HepG2 (cell line): ENCODE measurements around the gene SLC6A8. TPM values are rescaled to one million over a fixed set of nuclear protein-coding genes. Genes with fewer than 3 reads are reported as not detected.
A peak's percentile ranks its signal among the peaks of the same experiment; 100 is the strongest.

Experiments used
- ATAC-seq: fragments of 200-7000 bp; cut with Tn5 transposase; 3 replicates; pipeline ENCODE4 v1.9.1; 2020; ENCODE audit warnings: mild to moderate bottlenecking, moderate library complexity
- BruUV-seq: library from RNA; stranded (reverse); fragments of 400-500 nt; replicated peaks from 2 replicates; lab custom pipeline; 2021; lab: Mats Ljungman, UMichigan
- CTCF ChIA-PET: fragments of 300-600 bp; formaldehyde crosslinking; extraction: SDS; loops from one replicate; lab custom pipeline; 2021; ENCODE audit warnings: low total read pairs, inconsistent platforms, low intra/inter-chr PET ratio; lab: Yijun Ruan, JAX
- POLR2A ChIA-PET: fragments of 350-600 bp; sonication (Branson Sonifier 250); formaldehyde crosslinking; loops from one replicate; lab custom pipeline; 2020; ENCODE audit warnings: antibody characterized with exemption, inconsistent platforms; lab: Yijun Ruan, JAX
- DNase-seq: peaks from one replicate; pipeline ENCODE4 v3.0.0-alpha.2; 2015; ENCODE audit warnings: low spot score
- FAIRE-seq: peaks from 3 replicates; lab custom pipeline; 2011; peaks lifted over from hg19 to GRCh38; lab: Jason Lieb, UNC
- H2AFZ ChIP-seq: one replicate; pipeline ENCODE4 v1.6.1; 2011; ENCODE audit warnings: low read length, inconsistent platforms
- H3K27ac ChIP-seq: fragments of 300-600 bp; 3 replicates; pipeline ENCODE4 v1.8.0; 2011; ENCODE audit warnings: mixed run types, mild to moderate bottlenecking, mixed read lengths, low read length, inconsistent platforms; ENCODE audit not compliant: insufficient read depth; ENCODE audit errors: extremely low read length
- H3K27me3 ChIP-seq, 2 experiments: fragments of 200-600 bp in 1 of 2; 2 replicates in 1 of 2; 3 replicates in 1 of 2; pipeline versions ENCODE4 v1.6.0 to v1.8.0; 2011; ENCODE audit warnings: low read length in 2 of 2, mild to moderate bottlenecking in 2 of 2, moderate library complexity in 2 of 2, inconsistent platforms in 1 of 2; ENCODE audit not compliant: insufficient read depth in 2 of 2, control insufficient read depth in 1 of 2
- H3K36me3 ChIP-seq, 2 experiments: fragments of 200-600 bp in 1 of 2; replicated peaks in 1 of 2; 2 replicates in 1 of 2; 3 replicates in 1 of 2; pipeline versions ENCODE4 v1.5.1 to v1.8.0; 2011; ENCODE audit warnings: low read length in 2 of 2, inconsistent platforms in 1 of 2; ENCODE audit not compliant: insufficient read depth in 2 of 2, control insufficient read depth in 1 of 2
- H3K4me1 ChIP-seq: 2 replicates; pipeline ENCODE4 v1.5.1; 2012; ENCODE audit warnings: low read length, inconsistent platforms; ENCODE audit not compliant: insufficient read depth
- H3K4me2 ChIP-seq: 2 replicates; pipeline ENCODE4 v1.6.0; 2011; ENCODE audit warnings: low read depth, low read length, inconsistent platforms
- H3K4me3 ChIP-seq, 3 experiments: fragments of 200-600 bp in 1 of 3; sonication (generic), shearing (Covaris generic) in 1 of 3; replicated peaks in 1 of 3; 2 replicates each; pipeline ENCODE4 v1.5.1; 2011 to 2016; ENCODE audit warnings: low read length in 3 of 3, inconsistent platforms in 2 of 3, low read depth in 2 of 3, mild to moderate bottlenecking in 2 of 3, control low read depth in 1 of 3, mixed read lengths in 1 of 3; ENCODE audit not compliant: insufficient read depth in 1 of 3
- H3K79me2 ChIP-seq: one replicate; pipeline ENCODE4 v1.6.1; 2011; ENCODE audit warnings: low read length, inconsistent platforms; ENCODE audit not compliant: insufficient read depth
- H3K9ac ChIP-seq: 2 replicates; pipeline ENCODE4 v1.6.0; 2011; ENCODE audit warnings: mild to moderate bottlenecking, low read depth, low read length, inconsistent platforms; ENCODE audit not compliant: insufficient read depth
- H3K9me3 ChIP-seq: 2 replicates; pipeline ENCODE4 v1.5.1; 2012; ENCODE audit warnings: mild to moderate bottlenecking, low read length
- H4K20me1 ChIP-seq: 2 replicates; pipeline ENCODE4 v1.6.0; 2011; ENCODE audit warnings: inconsistent platforms, mild to moderate bottlenecking, low read length, moderate library complexity; ENCODE audit not compliant: insufficient read depth
- EEA1 ChIP-seq: sonication (generic); formaldehyde crosslinking; IDR thresholded peaks from 2 replicates; pipeline ENCODE4 v1.5.1; 2020; ENCODE audit warnings: mild to moderate bottlenecking, missing genetic modification reagents, borderline replicate concordance
- FOXO1 ChIP-seq: sonication (generic); formaldehyde crosslinking; IDR thresholded peaks from 2 replicates; pipeline ENCODE4 v1.4.0; 2020; ENCODE audit warnings: missing genetic modification reagents
- HOXA3 ChIP-seq: sonication (generic); formaldehyde crosslinking; IDR thresholded peaks from 2 replicates; pipeline ENCODE4 v1.5.0; 2020; ENCODE audit warnings: missing genetic modification reagents
- SNAPC5 ChIP-seq: sonication (generic); formaldehyde crosslinking; IDR thresholded peaks from 2 replicates; pipeline ENCODE4 v1.8.1; 2023; ENCODE audit warnings: mild to moderate bottlenecking, missing genetic modification reagents, borderline replicate concordance
- ZBTB33 ChIP-seq: sonication (generic); formaldehyde crosslinking; IDR thresholded peaks from 2 replicates; pipeline ENCODE4 v1.4.0; 2020; ENCODE audit warnings: missing genetic modification reagents
- ZSCAN25 ChIP-seq: sonication (generic); formaldehyde crosslinking; IDR thresholded peaks from 2 replicates; pipeline ENCODE4 v1.8.0; 2022; ENCODE audit warnings: mild to moderate bottlenecking, missing genetic modification reagents
- WGBS: methylation state at CpG from one replicate; pipeline ENCODE4 v1.1.6; 2017; ENCODE audit warnings: low lambda C conversion rate; 5-methylcytosine and 5-hydroxymethylcytosine counted together
- in situ Hi-C: cut with HindIII; loops from 2 replicates; pipeline ENCODE4 v1.10.0; 2017; ENCODE audit warnings: low pct_unique_long_range_greater_than_20kb; ENCODE audit not compliant: extremely low pct_ligation_motif_present
- intact Hi-C: fragments of 100-400 bp; cut with micrococcal nuclease; formaldehyde crosslinking; loops from one replicate; pipeline ENCODE4 v1.10.0; 2022; ENCODE audit not compliant: unreplicated experiment
- polyA plus RNA-seq, 8 experiments: library from polyadenylated mRNA; depleted of rRNA in 3 of 8; stranded (reverse) in 7 of 8; unstranded in 1 of 8; fragments of >200 nt; fragmentation: Illumina TruSeq in 4 of 8; extraction: Trizol in 4 of 8; gene quantifications; 2 replicates each; pipeline versions ENCODE4 v1.2.1 to v1.2.3, GENCODE V29; 2011 to 2016; ENCODE audit warnings: low read depth in 4 of 8, missing spikeins in 1 of 8, mixed read lengths in 1 of 8; ENCODE audit not compliant: insufficient read depth in 1 of 8
- total RNA-seq, 5 experiments: library from RNA; depleted of rRNA; stranded (reverse); fragments of >200 nt; fragmentation: Illumina TruSeq; extraction: Trizol; gene quantifications; 2 replicates each; pipeline ENCODE4 v1.2.3, GENCODE V29; 2016; ENCODE audit warnings: low read depth in 1 of 5
- TF ChIP-seq, protein P1 (sequence below): sonication (generic); formaldehyde crosslinking; IDR thresholded peaks from 2 replicates; pipeline ENCODE4 v1.5.1; 2020; ENCODE audit warnings: mild to moderate bottlenecking, missing genetic modification reagents, moderate library complexity

The SLC6A8 gene
- total and polyA plus RNA-seq, 2 of the 13 experiments (the other 11 are each of a cell fraction or from before 2014, with no cell fraction given) = 13.9 to 176 TPM

DNA sequence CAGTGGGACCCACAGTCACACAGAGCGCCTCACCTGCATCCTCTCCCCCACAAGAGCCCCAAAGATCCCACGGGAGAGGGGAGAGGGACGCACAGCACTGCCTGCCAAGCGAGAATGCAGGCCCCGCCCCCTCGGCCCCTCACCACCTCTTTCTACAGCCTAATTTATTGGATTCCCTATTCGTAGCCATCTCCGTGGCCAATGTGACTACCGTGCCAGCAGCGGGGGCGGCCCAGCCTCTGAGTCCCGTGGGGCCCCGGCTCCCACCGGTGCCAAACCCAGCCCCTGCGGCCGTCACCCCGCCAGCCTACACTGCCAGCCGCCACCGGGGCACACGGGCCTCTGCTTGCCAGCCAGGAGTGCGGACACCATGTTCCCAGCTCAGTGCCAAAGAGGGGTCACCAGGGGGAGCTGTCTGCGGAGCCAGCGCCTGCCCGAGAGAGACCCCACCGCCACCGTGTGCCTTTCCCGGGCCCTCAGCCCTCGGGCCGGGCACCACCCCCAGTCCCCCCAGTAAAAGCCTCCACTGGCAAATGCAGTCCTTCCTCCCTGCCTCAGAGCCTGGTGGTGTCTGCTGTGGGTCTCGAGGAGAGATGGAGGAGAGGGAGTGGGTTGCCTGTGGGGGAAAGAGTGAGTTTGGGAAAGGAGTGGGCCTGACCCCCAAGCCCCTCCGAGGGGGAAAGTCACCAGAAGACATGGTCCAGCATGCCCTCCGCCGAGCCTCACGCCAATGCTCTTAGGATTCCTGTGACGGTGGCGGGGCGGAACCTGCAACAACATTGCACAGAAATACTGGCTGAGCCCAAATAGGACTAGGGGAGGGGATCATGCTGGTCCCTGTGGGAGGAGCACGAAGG, 56.7 kb downstream of the SLC6A8 start:
- no peak overlapping the region for H3K9ac ChIP-seq
- DNase-seq (no peak), FAIRE-seq (no peak), ATAC-seq (no peak; the same call in 2 of the 3 replicates)
- H2AFZ ChIP-seq = no peak overlapping the region
- no peak overlapping the region for H3K4me2 ChIP-seq
- H3K4me3 ChIP-seq = no peak overlapping the region
- POLR2A ChIA-PET = no interaction called here
- H3K4me1 ChIP-seq = no peaks in the 10 kb centered on the region
- in situ Hi-C loops = no loop called here
- no peaks in the 10 kb centered on the region for H3K9me3 ChIP-seq
- H3K79me2 ChIP-seq = no peaks in the 10 kb centered on the region
- H3K36me3 ChIP-seq = no peaks in the 10 kb centered on the region
- H3K27ac ChIP-seq = no peak overlapping the region
- H4K20me1 ChIP-seq = no peaks in the 10 kb centered on the region
- WGBS = 81% methylated on average over 10 of the region's 38 CpGs
- CTCF ChIA-PET = no interaction called here
- no peak for TF ChIP-seq EEA1 (CRISPR knock-in tag)
- peak; percentile 86; the same call in 1 of the 2 replicates for TF ChIP-seq ZBTB33
- TF ChIP-seq, protein P1, sequence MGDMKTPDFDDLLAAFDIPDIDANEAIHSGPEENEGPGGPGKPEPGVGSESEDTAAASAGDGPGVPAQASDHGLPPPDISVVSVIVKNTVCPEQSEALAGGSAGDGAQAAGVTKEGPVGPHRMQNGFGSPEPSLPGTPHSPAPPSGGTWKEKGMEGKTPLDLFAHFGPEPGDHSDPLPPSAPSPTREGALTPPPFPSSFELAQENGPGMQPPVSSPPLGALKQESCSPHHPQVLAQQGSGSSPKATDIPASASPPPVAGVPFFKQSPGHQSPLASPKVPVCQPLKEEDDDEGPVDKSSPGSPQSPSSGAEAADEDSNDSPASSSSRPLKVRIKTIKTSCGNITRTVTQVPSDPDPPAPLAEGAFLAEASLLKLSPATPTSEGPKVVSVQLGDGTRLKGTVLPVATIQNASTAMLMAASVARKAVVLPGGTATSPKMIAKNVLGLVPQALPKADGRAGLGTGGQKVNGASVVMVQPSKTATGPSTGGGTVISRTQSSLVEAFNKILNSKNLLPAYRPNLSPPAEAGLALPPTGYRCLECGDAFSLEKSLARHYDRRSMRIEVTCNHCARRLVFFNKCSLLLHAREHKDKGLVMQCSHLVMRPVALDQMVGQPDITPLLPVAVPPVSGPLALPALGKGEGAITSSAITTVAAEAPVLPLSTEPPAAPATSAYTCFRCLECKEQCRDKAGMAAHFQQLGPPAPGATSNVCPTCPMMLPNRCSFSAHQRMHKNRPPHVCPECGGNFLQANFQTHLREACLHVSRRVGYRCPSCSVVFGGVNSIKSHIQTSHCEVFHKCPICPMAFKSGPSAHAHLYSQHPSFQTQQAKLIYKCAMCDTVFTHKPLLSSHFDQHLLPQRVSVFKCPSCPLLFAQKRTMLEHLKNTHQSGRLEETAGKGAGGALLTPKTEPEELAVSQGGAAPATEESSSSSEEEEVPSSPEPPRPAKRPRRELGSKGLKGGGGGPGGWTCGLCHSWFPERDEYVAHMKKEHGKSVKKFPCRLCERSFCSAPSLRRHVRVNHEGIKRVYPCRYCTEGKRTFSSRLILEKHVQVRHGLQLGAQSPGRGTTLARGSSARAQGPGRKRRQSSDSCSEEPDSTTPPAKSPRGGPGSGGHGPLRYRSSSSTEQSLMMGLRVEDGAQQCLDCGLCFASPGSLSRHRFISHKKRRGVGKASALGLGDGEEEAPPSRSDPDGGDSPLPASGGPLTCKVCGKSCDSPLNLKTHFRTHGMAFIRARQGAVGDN = peak; percentile 51; the same call in 1 of the 2 replicates
- 0 out of 2 replicates have a peak, but pooled peaks have one; percentile 14 for TF ChIP-seq ZSCAN25 (CRISPR knock-in tag)
- no peak for TF ChIP-seq SNAPC5 (CRISPR knock-in tag)
- TF ChIP-seq FOXO1 = no peak
- TF ChIP-seq HOXA3 (CRISPR knock-in tag) = no peak
- TSS peak; percentile 44 for BruUV-seq
- intact Hi-C loops = no loop called here
- H3K27me3 ChIP-seq = no peaks in the 10 kb centered on the region
